PC-3 (cell line): ENCODE measurements around the gene SHROOM2. TPM values are rescaled to one million over a fixed set of nuclear protein-coding genes. Genes with fewer than 3 reads are reported as not detected.

ENCODE experiments used
- ATAC-seq: fragments of 200-7000 bp; cut with Tn5 transposase; 2 replicates; pipeline ENCODE4 v1.9.1; 2020; ENCODE audit warnings: mild to moderate bottlenecking, moderate library complexity
- BruUV-seq: library from RNA; stranded (reverse); fragments of 400-500 nt; replicated peaks from 2 replicates; lab custom pipeline; 2021; lab: Mats Ljungman, UMichigan
- CTCF ChIA-PET: fragments of 300-600 bp; sonication (Branson Sonifier 250); formaldehyde crosslinking; loops from one replicate; lab custom pipeline; 2022; ENCODE audit warnings: antibody characterized with exemption; lab: Charles Lee
- POLR2A ChIA-PET: fragments of 300-600 bp; sonication (Branson Sonifier 250); formaldehyde crosslinking; loops from one replicate; lab custom pipeline; 2022; ENCODE audit warnings: antibody characterized with exemption; ENCODE audit not compliant: unreplicated experiment; lab: Charles Lee
- DNase-seq: peaks from one replicate; pipeline ENCODE4 v3.0.0-alpha.2; 2015
- H2AFZ ChIP-seq: fragments of 300-600 bp; sonication (generic); 2 replicates; pipeline ENCODE4 v1.6.0; 2016; ENCODE audit warnings: antibody characterized with exemption, low read length
- H3F3A ChIP-seq: fragments of 300-600 bp; sonication (generic); one replicate; pipeline ENCODE4 v1.6.0; 2017; ENCODE audit warnings: antibody characterized with exemption, low read length, control low read depth, mild to moderate bottlenecking; ENCODE audit not compliant: unreplicated experiment
- H3K27ac ChIP-seq: fragments of 300-600 bp; sonication (generic); 2 replicates; pipeline ENCODE4 v1.5.1; 2016; ENCODE audit warnings: mild to moderate bottlenecking, low read length
- H3K27me3 ChIP-seq: fragments of 300-600 bp; sonication (generic); 2 replicates; pipeline ENCODE4 v1.6.1; 2016; ENCODE audit warnings: low read length, mixed read lengths
- H3K36me3 ChIP-seq: fragments of 300-600 bp; sonication (generic); 2 replicates; pipeline ENCODE4 v1.6.1; 2016; ENCODE audit warnings: low read depth, mixed run types, low read length, mixed read lengths
- H3K4me1 ChIP-seq: fragments of 300-600 bp; sonication (generic); 2 replicates; pipeline ENCODE4 v1.5.1; 2016; ENCODE audit warnings: low read length; ENCODE audit not compliant: insufficient read depth
- H3K4me2 ChIP-seq: fragments of 300-600 bp; sonication (generic); 2 replicates; pipeline ENCODE4 v1.6.0; 2016; ENCODE audit warnings: low read length
- H3K4me3 ChIP-seq: fragments of 300-600 bp; sonication (generic); 2 replicates; pipeline ENCODE4 v1.5.1; 2016; ENCODE audit warnings: mild to moderate bottlenecking, low read length, mixed read lengths
- H3K79me2 ChIP-seq: fragments of 300-600 bp; sonication (generic); 2 replicates; pipeline ENCODE4 v1.6.1; 2017; ENCODE audit warnings: low read length, mixed read lengths
- H3K9ac ChIP-seq: fragments of 300-600 bp; sonication (generic); 2 replicates; pipeline ENCODE4 v1.6.0; 2016; ENCODE audit warnings: mild to moderate bottlenecking, low read length
- H3K9me2 ChIP-seq: fragments of 300-600 bp; sonication (generic); replicated peaks from 2 replicates; pipeline ENCODE4 v1.6.1; 2016; ENCODE audit warnings: mixed run types, low read length, mixed read lengths
- H3K9me3 ChIP-seq: fragments of 300-600 bp; sonication (generic); 2 replicates; pipeline ENCODE4 v1.6.1; 2016; ENCODE audit warnings: low read length, mixed read lengths
- H4K20me1 ChIP-seq: fragments of 300-600 bp; sonication (generic); 2 replicates; pipeline ENCODE4 v1.6.1; 2016; ENCODE audit warnings: low read length, mixed read lengths
- CTCF ChIP-seq: fragments of 300-600 bp; sonication (generic); conservative IDR thresholded peaks from 2 replicates; pipeline ENCODE4 v1.5.1; 2017; ENCODE audit warnings: antibody characterized with exemption, low read depth, mild to moderate bottlenecking, low read length
- EZH2 ChIP-seq: fragments of 300-600 bp; sonication (generic); IDR thresholded peaks from one replicate; pipeline ENCODE4 v1.6.1; 2017; ENCODE audit warnings: antibody characterized with exemption, mild to moderate bottlenecking, low read length; ENCODE audit not compliant: unreplicated experiment
- EZH2phosphoT487 ChIP-seq: fragments of 300-600 bp; sonication (generic); IDR thresholded peaks from 2 replicates; pipeline ENCODE4 v1.6.1; 2018; ENCODE audit warnings: mild to moderate bottlenecking, antibody characterized with exemption, low read length, borderline replicate concordance
- intact Hi-C: fragments of 100-400 bp; cut with micrococcal nuclease; formaldehyde crosslinking; loops from 2 replicates; pipeline ENCODE4 v1.9.0; 2023
- total RNA-seq: library from RNA; depleted of rRNA; stranded (reverse); fragments of >200 nt; gene quantifications from 2 replicates; pipeline ENCODE4 v1.2.3, GENCODE V29; 2014

The SHROOM2 gene
- total RNA-seq, 1 experiment from 2014 or later = 6.5 TPM

GRCh38 chrX:9746148-9746888 is 39.9 kb upstream of the SHROOM2 start:
- BruUV-seq = no TSS peak
- intact Hi-C loops = no loop called here
- no peaks in the 10 kb centered on the region for H4K20me1 ChIP-seq
- no peaks in the 10 kb centered on the region for H3K27me3 ChIP-seq
- H3K79me2 ChIP-seq = no peaks in the 10 kb centered on the region
- CTCF ChIA-PET = no interaction called here
- no peak overlapping the region for H3K4me2 ChIP-seq
- POLR2A ChIA-PET = no interaction called here
- no peak overlapping the region for H2AFZ ChIP-seq
- H3K36me3 ChIP-seq = no peaks in the 10 kb centered on the region
- H3K4me3 ChIP-seq = no peak overlapping the region
- ATAC-seq (peak; percentile 35; the same call in 1 of the 2 replicates), DNase-seq (peak; percentile 4)
- H3K9me2 ChIP-seq = no peaks in the 10 kb centered on the region
- H3K9ac ChIP-seq = no peak overlapping the region
- H3K9me3 ChIP-seq = no peaks in the 10 kb centered on the region
- peaks cover 8% of the 10 kb centered on the region; the same call in 1 of the 2 replicates for H3K4me1 ChIP-seq
- TF ChIP-seq EZH2 (no peak), EZH2phosphoT487 (no peak), CTCF (no peak)
- H3F3A ChIP-seq = no peaks in the 10 kb centered on the region
- H3K27ac ChIP-seq = no peak overlapping the region

GRCh38 chrX:9747644-9748043 is 38.6 kb upstream of the SHROOM2 start:
- no peaks in the 10 kb centered on the region for H3K9me3 ChIP-seq
- no peak overlapping the region for H3K4me3 ChIP-seq
- H3K4me2 ChIP-seq = no peak overlapping the region
- H3K4me1 ChIP-seq = peaks cover 8% of the 10 kb centered on the region; the same call in 1 of the 2 replicates
- no peak overlapping the region for H2AFZ ChIP-seq
- H4K20me1 ChIP-seq = no peaks in the 10 kb centered on the region
- ATAC-seq (no peak), DNase-seq (no peak)
- H3K27ac ChIP-seq = no peak overlapping the region
- no peak overlapping the region for H3K9ac ChIP-seq
- TF ChIP-seq EZH2 = no peak
- H3K9me2 ChIP-seq = no peaks in the 10 kb centered on the region
- H3K27me3 ChIP-seq = no peaks in the 10 kb centered on the region
- intact Hi-C loops = no loop called here
- BruUV-seq = no TSS peak
- no peaks in the 10 kb centered on the region for H3K79me2 ChIP-seq
- ChIA-PET POLR2A (no interaction called here), CTCF (no interaction called here)
- H3K36me3 ChIP-seq = no peaks in the 10 kb centered on the region
- H3F3A ChIP-seq = no peaks in the 10 kb centered on the region

- Histone ChIP-seq H3K27me3 (no peaks in the 10 kb centered on the region), H3F3A (no peaks in the 10 kb centered on the region), H3K27ac (no peak overlapping the region), H3K79me2 (no peaks in the 10 kb centered on the region), H2AFZ (no peak overlapping the region), H3K9me2 (no peaks in the 10 kb centered on the region), H3K4me3 (no peak overlapping the region), H4K20me1 (no peaks in the 10 kb centered on the region), H3K36me3 (no peaks in the 10 kb centered on the region), H3K9ac (no peak overlapping the region), H3K4me2 (no peak overlapping the region), H3K9me3 (no peaks in the 10 kb centered on the region), H3K4me1 (peaks cover 8% of the 10 kb centered on the region; the same call in 1 of the 2 replicates)
- DNase-seq (no peak), ATAC-seq (no peak)
- TF ChIP-seq EZH2phosphoT487 (no peak), CTCF (no peak), EZH2 (no peak)
- ChIA-PET CTCF (no interaction called here), POLR2A (no interaction called here)
- intact Hi-C loops = no loop called here
- no TSS peak for BruUV-seq
Observed at GRCh38 chrX:9749146-9749692, 37.0 kb upstream of the SHROOM2 start.
